ENCODE data around the gene SMARCC1. TPM values are rescaled to one million over a fixed set of nuclear protein-coding genes. Genes with fewer than 3 reads are reported as not detected.

The SMARCC1 gene
- total RNA-seq, 2 donors from 2014 or later: 25.9 to 34.3 TPM

DNA sequence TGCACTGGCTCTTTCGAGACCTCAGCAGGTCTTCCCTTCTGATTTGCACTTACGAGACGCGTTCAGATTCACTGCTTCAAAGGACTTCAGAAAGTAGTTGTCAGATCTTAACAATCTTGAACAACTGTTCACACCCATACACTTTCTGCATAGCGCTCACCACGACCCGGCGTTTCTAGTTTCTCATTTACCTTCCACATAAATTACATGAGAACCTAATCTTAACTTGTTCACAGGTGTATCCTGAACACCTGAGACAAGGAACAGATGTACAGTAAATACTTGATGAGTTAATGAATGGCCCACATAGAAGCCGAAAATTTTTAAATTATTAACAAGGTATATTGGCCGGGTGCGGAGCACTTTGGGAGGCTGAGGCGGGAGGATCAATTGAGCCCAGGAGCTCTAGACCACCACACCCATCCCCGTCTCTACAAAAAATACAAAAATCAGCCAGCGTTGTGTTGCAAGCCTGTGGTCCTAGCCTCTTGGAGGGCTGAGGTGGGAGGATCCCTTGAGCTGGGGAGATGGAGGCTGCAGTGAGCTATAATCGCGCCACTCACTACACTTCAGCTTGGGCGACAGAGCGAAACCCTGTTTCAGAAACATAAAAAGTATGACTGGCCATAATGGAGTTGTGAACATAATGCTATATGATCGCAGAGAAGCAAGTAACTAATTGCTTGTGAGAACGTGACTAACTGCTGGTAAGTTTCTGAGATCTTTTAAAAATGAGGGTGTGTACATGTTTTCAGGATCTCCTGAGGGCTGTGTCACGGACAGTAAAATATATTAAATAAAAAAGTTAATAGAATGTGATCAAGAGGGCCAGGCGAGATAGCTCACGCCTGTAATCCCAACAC lies 984 bp upstream of the SMARCC1 start:
- Histone ChIP-seq H3K27me3 (no peaks in the 10 kb centered on the region), H3K27ac (peak overlapping the region; percentile 93 to 98 (median 95)), H3K36me3 (replicated peaks in 1 of 2; ENCODE audit: insufficient read depth in 1 of 2, low read depth in 2 of 2) (no peaks in the 10 kb centered on the region), H3K9me3 (no peaks in the 10 kb centered on the region), H3K4me1 (peaks cover 23% of the 10 kb centered on the region), H3K4me3 (peak overlapping the region; percentile 58 to 59)
- TF ChIP-seq, protein P1, sequence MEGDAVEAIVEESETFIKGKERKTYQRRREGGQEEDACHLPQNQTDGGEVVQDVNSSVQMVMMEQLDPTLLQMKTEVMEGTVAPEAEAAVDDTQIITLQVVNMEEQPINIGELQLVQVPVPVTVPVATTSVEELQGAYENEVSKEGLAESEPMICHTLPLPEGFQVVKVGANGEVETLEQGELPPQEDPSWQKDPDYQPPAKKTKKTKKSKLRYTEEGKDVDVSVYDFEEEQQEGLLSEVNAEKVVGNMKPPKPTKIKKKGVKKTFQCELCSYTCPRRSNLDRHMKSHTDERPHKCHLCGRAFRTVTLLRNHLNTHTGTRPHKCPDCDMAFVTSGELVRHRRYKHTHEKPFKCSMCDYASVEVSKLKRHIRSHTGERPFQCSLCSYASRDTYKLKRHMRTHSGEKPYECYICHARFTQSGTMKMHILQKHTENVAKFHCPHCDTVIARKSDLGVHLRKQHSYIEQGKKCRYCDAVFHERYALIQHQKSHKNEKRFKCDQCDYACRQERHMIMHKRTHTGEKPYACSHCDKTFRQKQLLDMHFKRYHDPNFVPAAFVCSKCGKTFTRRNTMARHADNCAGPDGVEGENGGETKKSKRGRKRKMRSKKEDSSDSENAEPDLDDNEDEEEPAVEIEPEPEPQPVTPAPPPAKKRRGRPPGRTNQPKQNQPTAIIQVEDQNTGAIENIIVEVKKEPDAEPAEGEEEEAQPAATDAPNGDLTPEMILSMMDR (IDR thresholded peaks at IDR 0.05): no peak
- TF ChIP-seq POLR2A (IDR thresholded peaks at IDR 0.05): no peak
- no peak for DNase-seq
- intact Hi-C loops (cut with DNase I): no loop called here
- no peak for ATAC-seq
- 40 to 44% methylated on average over 23 of the region's 23 CpGs for WGBS, 2 donors

DNA sequence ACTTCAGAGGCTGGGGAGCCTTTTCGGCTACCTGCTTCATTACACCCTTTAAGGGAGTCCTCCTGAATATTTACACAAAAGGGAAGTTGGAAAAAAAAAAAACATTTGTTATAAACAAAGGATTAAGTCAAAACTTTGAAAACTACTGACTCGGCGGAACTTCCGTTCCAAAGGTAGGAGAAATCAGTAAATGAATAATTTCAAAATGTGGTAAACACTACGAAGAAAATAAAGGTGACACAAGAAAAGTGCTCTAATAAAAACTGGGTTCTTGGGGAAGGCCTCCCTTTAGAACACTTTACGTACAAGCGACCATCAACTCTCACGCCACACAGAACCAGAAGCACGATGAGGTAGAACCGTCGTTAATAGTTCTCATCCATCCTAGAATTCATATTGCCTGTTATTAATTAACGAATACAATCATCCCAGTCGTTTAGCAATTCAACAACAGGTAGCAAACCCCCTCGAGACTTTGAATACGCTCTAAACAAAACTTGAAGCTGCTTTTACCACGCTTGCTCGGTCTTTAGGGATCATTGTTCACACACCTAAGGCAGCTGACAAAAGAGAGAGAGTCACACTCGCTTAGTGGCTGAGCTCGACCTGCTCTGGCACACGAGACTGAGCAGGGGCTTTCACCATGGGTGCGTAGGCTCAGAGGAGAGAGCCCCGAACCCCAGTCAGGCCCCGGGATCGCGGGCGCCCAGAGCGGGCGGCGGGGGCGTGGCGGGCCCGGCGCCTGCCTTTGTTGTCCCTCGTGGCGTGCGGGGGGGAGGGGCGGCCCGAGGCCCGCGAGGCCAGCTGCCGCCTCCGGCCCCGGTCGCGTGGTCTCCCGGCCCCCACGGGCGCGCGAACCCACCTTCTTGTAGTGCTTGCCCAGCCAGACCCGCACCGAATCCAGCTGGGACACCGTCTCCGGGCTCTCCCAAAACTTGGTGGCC lies 680 bp downstream of the SMARCC1 start:
- Histone ChIP-seq H3K4me1 (peaks cover 27% of the 10 kb centered on the region), H3K9me3 (no peaks in the 10 kb centered on the region), H3K27me3 (no peaks in the 10 kb centered on the region), H3K36me3 (replicated peaks in 1 of 2; ENCODE audit: insufficient read depth in 1 of 2, low read depth in 2 of 2) (no peaks in the 10 kb centered on the region), H3K27ac (peak overlapping the region; percentile 93 to 98 (median 95)), H3K4me3 (peak overlapping the region; percentile 58 to 80)
- no peak for TF ChIP-seq POLR2A (IDR thresholded peaks at IDR 0.05)
- TF ChIP-seq, protein P1 (IDR thresholded peaks at IDR 0.05): no peak
- ATAC-seq (peak; percentile 45), DNase-seq (peak; percentile 51 to 70 (median 64))
- intact Hi-C loops (cut with DNase I): no loop called here
- 0 to 1% methylated on average over 13 to 54 of the region's 54 CpGs for WGBS, 2 donors

DNA sequence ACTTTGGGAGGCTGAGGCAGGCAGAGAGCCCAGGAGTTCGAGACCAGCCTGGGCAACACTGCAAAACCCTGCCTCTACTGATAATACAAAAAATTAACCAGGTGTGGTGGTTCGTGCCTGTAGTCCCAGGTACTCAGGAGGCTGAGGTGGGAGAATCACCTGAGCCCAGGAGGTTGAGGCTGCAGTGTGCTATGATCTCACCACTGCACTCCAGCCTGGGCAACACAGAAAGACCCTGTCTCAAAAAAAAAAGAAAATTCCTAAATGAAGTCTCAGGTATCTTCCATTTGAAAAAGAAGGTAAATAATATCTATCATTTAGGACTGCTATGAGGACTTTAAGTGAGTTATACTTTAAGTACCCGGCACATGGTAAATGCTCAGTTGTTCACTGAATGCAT lies 2.9 kb downstream of the SMARCC1 start:
- TF ChIP-seq POLR2A (IDR thresholded peaks at IDR 0.05): no peak
- TF ChIP-seq, protein P1 (IDR thresholded peaks at IDR 0.05): no peak
- 67 to 80% methylated on average over 3 of the region's 3 CpGs for WGBS, 2 donors

DNA sequence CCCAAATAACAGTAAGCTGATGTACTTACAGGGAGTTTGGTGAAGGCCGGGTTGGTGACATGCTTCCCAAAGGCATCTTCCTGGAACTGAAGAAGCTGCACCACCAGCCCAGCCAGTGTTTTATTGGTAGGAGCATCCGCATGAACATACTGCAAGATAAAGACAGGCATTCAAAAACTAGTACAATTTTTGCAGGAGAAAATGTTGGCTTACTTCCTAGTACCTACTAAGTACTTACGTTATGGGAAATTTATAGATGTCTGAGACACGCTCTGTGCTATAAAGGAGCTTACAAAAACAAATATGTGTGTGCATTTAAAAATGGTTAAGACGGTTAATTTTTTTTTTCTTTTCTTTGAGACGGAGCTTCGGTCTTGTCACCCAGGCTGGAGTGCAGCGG lies 8.9 kb downstream of the SMARCC1 start:
- H3K27ac ChIP-seq: no peak overlapping the region
- peaks cover 5% of the 10 kb centered on the region for H3K4me1 ChIP-seq
- H3K9me3 ChIP-seq: no peaks in the 10 kb centered on the region
- no peak for ATAC-seq
- H3K4me3 ChIP-seq: no peak overlapping the region
- TF ChIP-seq POLR2A (IDR thresholded peaks at IDR 0.05): no peak
- TF ChIP-seq, protein P1 (IDR thresholded peaks at IDR 0.05): no peak
- 89% methylated on average over 8 of the region's 8 CpGs for WGBS, 2 donors
- no peak for DNase-seq
- no peaks in the 10 kb centered on the region for H3K27me3 ChIP-seq
- H3K36me3 ChIP-seq (replicated peaks in 1 of 2; ENCODE audit: insufficient read depth in 1 of 2, low read depth in 2 of 2): peaks cover 4 to 9% of the 10 kb centered on the region in 2 donors
- intact Hi-C loops (cut with DNase I): no loop called here

More for the DNA sequence above, 2.9 kb downstream of the SMARCC1 start:
- Histone ChIP-seq H3K9me3 (no peaks in the 10 kb centered on the region), H3K36me3 (replicated peaks in 1 of 2; ENCODE audit: insufficient read depth in 1 of 2, low read depth in 2 of 2) (no peaks in the 10 kb centered on the region), H3K27ac (no peak overlapping the region), H3K4me1 (peaks cover 28% of the 10 kb centered on the region), H3K27me3 (no peaks in the 10 kb centered on the region), H3K4me3 (no peak overlapping the region)
- ATAC-seq (no peak), DNase-seq (no peak)
- intact Hi-C loops (cut with DNase I): no loop called here
